ENCODE measurements around the gene CST8.
"Not testable (repeated sequence)": the region's sequence is repeated elsewhere in the genome, so short reads cannot be mapped to it uniquely, and the experiment has no call there.

The CST8 gene

DNA sequence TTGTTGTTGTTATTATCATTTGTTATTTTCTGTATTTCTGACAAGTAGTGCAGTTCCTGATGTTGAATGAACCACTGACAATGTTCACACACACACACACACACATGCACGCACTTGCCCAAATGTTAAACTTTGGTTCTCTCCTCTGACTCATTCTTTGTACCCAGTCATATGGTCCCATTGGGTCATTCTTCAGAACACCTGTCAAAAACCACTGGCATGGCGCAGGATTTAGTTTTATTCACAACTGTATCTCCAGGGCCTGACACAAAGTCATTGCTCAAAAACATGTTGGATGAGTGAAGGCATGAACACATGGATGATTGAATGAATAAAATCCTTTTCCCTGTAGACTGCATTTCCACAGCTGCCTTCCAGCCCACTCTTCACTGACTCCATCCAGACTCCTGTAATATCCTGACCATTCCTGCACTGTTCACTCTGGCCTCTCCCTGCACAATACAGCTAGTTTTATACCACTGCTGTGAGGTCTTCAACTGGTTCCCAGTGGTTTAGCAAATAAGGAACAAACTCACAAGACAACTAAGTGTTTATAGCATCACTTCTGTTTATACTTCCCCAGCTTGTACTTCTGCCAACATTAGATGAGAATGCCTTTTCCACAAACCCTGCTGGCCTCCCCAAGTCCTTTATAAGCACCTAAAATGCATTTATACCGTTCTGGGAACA lies 31.3 kb upstream of the CST8 start:
- no peak overlapping the region for H4K8ac ChIP-seq (ENCODE audit: low read depth, low read length)
- no peak overlapping the region for H2BK120ac ChIP-seq (ENCODE audit: low read depth, low read length)
- DNase-seq (ENCODE audit: low spot score): no peak
- no peak overlapping the region for H2BK5ac ChIP-seq (ENCODE audit: low read length)
- no peak overlapping the region for H3K4me3 ChIP-seq (ENCODE audit: low read length in 2 of 2)
- H3K14ac ChIP-seq (ENCODE audit: low read length): no peak overlapping the region
- H3K27me3 ChIP-seq (ENCODE audit: control insufficient read depth in 3 of 3, insufficient read depth in 3 of 3, low read depth in 1 of 3, low read length in 3 of 3): peaks cover 0 to 5% (median 0%) of the 10 kb centered on the region in 3 experiments
- H3K36me3 ChIP-seq (replicated peaks in 1 of 2; ENCODE audit: control insufficient read depth in 2 of 2, insufficient read depth in 2 of 2, low read length in 2 of 2): no peaks in the 10 kb centered on the region
- H3K9me3 ChIP-seq (replicated peaks in 1 of 2; ENCODE audit: control insufficient read depth in 2 of 2, insufficient read depth in 1 of 2, low read depth in 1 of 2, low read length in 2 of 2): peaks cover 0 to 2% of the 10 kb centered on the region in 2 donors
- H2AFZ ChIP-seq (ENCODE audit: low read length): no peak overlapping the region
- WGBS, 2 donors (ENCODE audit: extremely low coverage in 2 of 2, insufficient read length in 2 of 2, insufficient replicate concordance in 1 of 2): no CpG with 5 or more reads among the region's 3 CpGs
- no peak overlapping the region for H3K4me2 ChIP-seq (ENCODE audit: insufficient read depth, low read length, poor library complexity, severe bottlenecking)
- H3K23ac ChIP-seq (ENCODE audit: low read depth, low read length, poor library complexity): no peak overlapping the region
- no peak overlapping the region for H3K9ac ChIP-seq (ENCODE audit: low read depth, low read length, poor library complexity)
- H2BK12ac ChIP-seq (ENCODE audit: low read length): no peak overlapping the region
- H3K27ac ChIP-seq (replicated peaks; ENCODE audit: low read length): no peak overlapping the region
- H3K4ac ChIP-seq (ENCODE audit: low read length): no peak overlapping the region
- H3K4me1 ChIP-seq (ENCODE audit: control insufficient read depth in 2 of 2, insufficient read depth in 1 of 2, low read depth in 1 of 2, low read length in 2 of 2): no peaks in the 10 kb centered on the region
- H3K79me1 ChIP-seq (ENCODE audit: low read depth, low read length): no peaks in the 10 kb centered on the region
- no peak overlapping the region for H4K91ac ChIP-seq (ENCODE audit: low read depth, low read length, poor library complexity)
- H2AK5ac ChIP-seq (ENCODE audit: low read depth, low read length): no peak overlapping the region
- H2BK15ac ChIP-seq (ENCODE audit: low read length): no peak overlapping the region
- H3K18ac ChIP-seq (ENCODE audit: low read length): no peak overlapping the region

DNA sequence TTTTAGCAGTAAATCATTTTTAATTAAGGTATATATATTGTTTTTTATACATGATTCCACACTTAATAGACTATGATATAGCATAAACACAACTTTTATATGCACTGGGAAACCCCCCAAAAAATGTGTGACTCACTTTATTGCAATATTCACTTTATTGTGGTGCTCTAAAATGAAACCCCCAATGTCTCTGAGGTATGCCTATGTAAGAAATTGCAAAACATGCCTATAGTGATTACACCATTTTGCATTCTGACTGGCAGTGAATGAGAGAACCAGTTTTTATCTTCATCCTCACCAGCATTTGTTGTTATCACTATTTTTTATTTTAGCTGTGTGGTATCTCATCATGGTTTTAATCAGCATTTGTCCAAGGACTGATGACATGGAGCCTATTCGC lies 29.7 kb upstream of the CST8 start:
- Histone ChIP-seq H3K79me1 (ENCODE audit: low read depth, low read length) (no peaks in the 10 kb centered on the region), H2AK5ac (ENCODE audit: low read depth, low read length) (no peak overlapping the region), H3K18ac (ENCODE audit: low read length) (no peak overlapping the region), H3K27me3 (ENCODE audit: control insufficient read depth in 3 of 3, insufficient read depth in 3 of 3, low read depth in 1 of 3, low read length in 3 of 3) (peaks cover 0 to 5% (median 0%) of the 10 kb centered on the region in 3 experiments), H3K27ac (replicated peaks; ENCODE audit: low read length) (no peak overlapping the region), H3K9ac (ENCODE audit: low read depth, low read length, poor library complexity) (no peak overlapping the region), H3K36me3 (replicated peaks in 1 of 2; ENCODE audit: control insufficient read depth in 2 of 2, insufficient read depth in 2 of 2, low read length in 2 of 2) (no peaks in the 10 kb centered on the region), H3K4me2 (ENCODE audit: insufficient read depth, low read length, poor library complexity, severe bottlenecking) (no peak overlapping the region), H3K4ac (ENCODE audit: low read length) (no peak overlapping the region), H2BK120ac (ENCODE audit: low read depth, low read length) (no peak overlapping the region), H2AFZ (ENCODE audit: low read length) (no peak overlapping the region), H3K4me1 (ENCODE audit: control insufficient read depth in 2 of 2, insufficient read depth in 1 of 2, low read depth in 1 of 2, low read length in 2 of 2) (no peaks in the 10 kb centered on the region), H4K8ac (ENCODE audit: low read depth, low read length) (no peak overlapping the region), H2BK5ac (ENCODE audit: low read length) (no peak overlapping the region), H2BK15ac (ENCODE audit: low read length) (no peak overlapping the region), H3K4me3 (ENCODE audit: low read length in 2 of 2) (no peak overlapping the region), H3K14ac (ENCODE audit: low read length) (no peak overlapping the region), H3K9me3 (replicated peaks in 1 of 2; ENCODE audit: control insufficient read depth in 2 of 2, insufficient read depth in 1 of 2, low read depth in 1 of 2, low read length in 2 of 2) (peaks cover 0 to 2% of the 10 kb centered on the region in 2 donors), H2BK12ac (ENCODE audit: low read length) (no peak overlapping the region), H4K91ac (ENCODE audit: low read depth, low read length, poor library complexity) (no peak overlapping the region), H3K23ac (ENCODE audit: low read depth, low read length, poor library complexity) (no peak overlapping the region)
- no CpG with 5 or more reads among the region's 1 CpG for WGBS, 2 donors (ENCODE audit: extremely low coverage in 2 of 2, insufficient read length in 2 of 2, insufficient replicate concordance in 1 of 2)
- no peak for DNase-seq (ENCODE audit: low spot score)

DNA sequence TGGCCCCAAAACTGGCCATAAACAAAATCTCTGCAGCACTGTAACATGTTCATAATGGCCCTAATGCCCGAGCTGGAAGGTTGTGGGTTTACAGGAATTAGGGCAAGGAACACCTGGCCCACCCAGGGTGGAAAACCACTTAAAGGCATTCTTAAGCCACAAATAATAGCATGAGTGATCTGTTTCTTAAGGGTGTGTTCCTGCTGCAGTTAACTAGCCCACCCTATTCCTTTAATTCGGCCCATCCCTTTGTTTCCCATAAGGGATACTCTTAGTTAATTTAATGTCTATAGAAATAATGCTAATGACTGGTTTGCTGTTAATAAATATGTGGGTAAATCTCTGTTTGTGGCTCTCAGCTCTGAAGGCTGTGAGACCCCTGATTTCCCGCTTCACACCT lies 24.0 kb upstream of the CST8 start:
- H2BK15ac ChIP-seq (ENCODE audit: low read length); H2BK12ac ChIP-seq (ENCODE audit: low read length); H3K27me3 ChIP-seq (ENCODE audit: control insufficient read depth in 3 of 3, insufficient read depth in 3 of 3, low read depth in 1 of 3, low read length in 3 of 3); H3K14ac ChIP-seq (ENCODE audit: low read length); H3K4me2 ChIP-seq (ENCODE audit: insufficient read depth, low read length, poor library complexity, severe bottlenecking); H2AFZ ChIP-seq (ENCODE audit: low read length); H4K91ac ChIP-seq (ENCODE audit: low read depth, low read length, poor library complexity); DNase-seq (ENCODE audit: low spot score); H2AK5ac ChIP-seq (ENCODE audit: low read depth, low read length); H4K8ac ChIP-seq (ENCODE audit: low read depth, low read length); H3K4me3 ChIP-seq (ENCODE audit: low read length in 2 of 2); H3K4ac ChIP-seq (ENCODE audit: low read length); H3K4me1 ChIP-seq (ENCODE audit: control insufficient read depth in 2 of 2, insufficient read depth in 1 of 2, low read depth in 1 of 2, low read length in 2 of 2); H3K9me3 ChIP-seq (replicated peaks in 1 of 2; ENCODE audit: control insufficient read depth in 2 of 2, insufficient read depth in 1 of 2, low read depth in 1 of 2, low read length in 2 of 2); H3K79me1 ChIP-seq (ENCODE audit: low read depth, low read length); H3K18ac ChIP-seq (ENCODE audit: low read length); H3K27ac ChIP-seq (replicated peaks; ENCODE audit: low read length); H2BK5ac ChIP-seq (ENCODE audit: low read length); H3K9ac ChIP-seq (ENCODE audit: low read depth, low read length, poor library complexity); H2BK120ac ChIP-seq (ENCODE audit: low read depth, low read length); H3K23ac ChIP-seq (ENCODE audit: low read depth, low read length, poor library complexity); H3K36me3 ChIP-seq (replicated peaks in 1 of 2; ENCODE audit: control insufficient read depth in 2 of 2, insufficient read depth in 2 of 2, low read length in 2 of 2): not testable (repeated sequence)
- WGBS, 2 donors (ENCODE audit: extremely low coverage in 2 of 2, insufficient read length in 2 of 2, insufficient replicate concordance in 1 of 2): no CpG with 5 or more reads among the region's 3 CpGs

GRCh38 chr20:23472306-23472705 lies 18.6 kb upstream of the CST8 start:
- H2BK15ac ChIP-seq (ENCODE audit: low read length); H3K27ac ChIP-seq (replicated peaks; ENCODE audit: low read length); H3K14ac ChIP-seq (ENCODE audit: low read length); H3K36me3 ChIP-seq (replicated peaks in 1 of 2; ENCODE audit: control insufficient read depth in 2 of 2, insufficient read depth in 2 of 2, low read length in 2 of 2); H4K8ac ChIP-seq (ENCODE audit: low read depth, low read length); H2AK5ac ChIP-seq (ENCODE audit: low read depth, low read length); H3K4ac ChIP-seq (ENCODE audit: low read length); H2AFZ ChIP-seq (ENCODE audit: low read length); H3K9me3 ChIP-seq (replicated peaks in 1 of 2; ENCODE audit: control insufficient read depth in 2 of 2, insufficient read depth in 1 of 2, low read depth in 1 of 2, low read length in 2 of 2); H4K91ac ChIP-seq (ENCODE audit: low read depth, low read length, poor library complexity); H3K4me1 ChIP-seq (ENCODE audit: control insufficient read depth in 2 of 2, insufficient read depth in 1 of 2, low read depth in 1 of 2, low read length in 2 of 2); H3K79me1 ChIP-seq (ENCODE audit: low read depth, low read length); H3K9ac ChIP-seq (ENCODE audit: low read depth, low read length, poor library complexity); H3K27me3 ChIP-seq (ENCODE audit: control insufficient read depth in 3 of 3, insufficient read depth in 3 of 3, low read depth in 1 of 3, low read length in 3 of 3); H3K4me2 ChIP-seq (ENCODE audit: insufficient read depth, low read length, poor library complexity, severe bottlenecking); H3K4me3 ChIP-seq (ENCODE audit: low read length in 2 of 2); DNase-seq (ENCODE audit: low spot score); H2BK12ac ChIP-seq (ENCODE audit: low read length); H2BK5ac ChIP-seq (ENCODE audit: low read length); H3K18ac ChIP-seq (ENCODE audit: low read length); H3K23ac ChIP-seq (ENCODE audit: low read depth, low read length, poor library complexity); H2BK120ac ChIP-seq (ENCODE audit: low read depth, low read length): not testable (repeated sequence)
- WGBS, 2 donors (ENCODE audit: extremely low coverage in 2 of 2, insufficient read length in 2 of 2, insufficient replicate concordance in 1 of 2): no CpG with 5 or more reads among the region's 5 CpGs

All from neuronal stem cell (in vitro differentiated cells).